SH-SY5Y (cell line): ENCODE results near the gene UBAC2.

Source experiments
- GATA2 ChIP-seq: IDR thresholded peaks from 2 replicates; pipeline ENCODE4 v1.6.1; 2011; ENCODE audit warnings: mild to moderate bottlenecking, low read depth, low read length
- GATA3 ChIP-seq: IDR thresholded peaks from 2 replicates; pipeline ENCODE4 v1.6.1; 2011; ENCODE audit warnings: low read depth, mild to moderate bottlenecking, low read length, moderate library complexity

DNA sequence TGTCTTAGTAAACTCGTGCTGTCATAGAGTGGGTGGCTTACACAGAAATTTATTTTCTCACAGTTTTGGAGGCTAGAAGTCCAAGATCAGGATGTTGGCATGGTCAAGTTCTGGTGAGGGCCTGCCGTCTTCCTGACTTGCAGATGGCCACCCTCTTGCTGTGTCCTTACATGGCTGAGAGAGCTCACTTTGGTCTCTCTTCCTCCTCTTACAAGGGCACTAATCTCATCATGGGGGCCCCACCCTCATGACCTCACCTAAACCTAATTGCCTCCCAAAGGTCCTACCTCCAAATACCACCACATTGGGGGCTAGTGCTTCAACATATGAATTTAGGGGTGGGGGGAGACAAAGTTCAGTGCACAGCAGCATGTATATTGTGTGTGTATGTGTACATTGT is 71.8 kb downstream of the UBAC2 start:
- TF ChIP-seq GATA3 (no peak), GATA2 (no peak)
